GM19463 (cell line): ENCODE data around the gene UROC1.

Experiments
- ATAC-seq: cut with Tn5 transposase; IDR thresholded peaks from one replicate; pipeline ENCODE4 v1.9.1; 2021; ENCODE audit warnings: mild to moderate bottlenecking, moderate library complexity; ENCODE audit not compliant: unreplicated experiment

UROC1 gene

DNA sequence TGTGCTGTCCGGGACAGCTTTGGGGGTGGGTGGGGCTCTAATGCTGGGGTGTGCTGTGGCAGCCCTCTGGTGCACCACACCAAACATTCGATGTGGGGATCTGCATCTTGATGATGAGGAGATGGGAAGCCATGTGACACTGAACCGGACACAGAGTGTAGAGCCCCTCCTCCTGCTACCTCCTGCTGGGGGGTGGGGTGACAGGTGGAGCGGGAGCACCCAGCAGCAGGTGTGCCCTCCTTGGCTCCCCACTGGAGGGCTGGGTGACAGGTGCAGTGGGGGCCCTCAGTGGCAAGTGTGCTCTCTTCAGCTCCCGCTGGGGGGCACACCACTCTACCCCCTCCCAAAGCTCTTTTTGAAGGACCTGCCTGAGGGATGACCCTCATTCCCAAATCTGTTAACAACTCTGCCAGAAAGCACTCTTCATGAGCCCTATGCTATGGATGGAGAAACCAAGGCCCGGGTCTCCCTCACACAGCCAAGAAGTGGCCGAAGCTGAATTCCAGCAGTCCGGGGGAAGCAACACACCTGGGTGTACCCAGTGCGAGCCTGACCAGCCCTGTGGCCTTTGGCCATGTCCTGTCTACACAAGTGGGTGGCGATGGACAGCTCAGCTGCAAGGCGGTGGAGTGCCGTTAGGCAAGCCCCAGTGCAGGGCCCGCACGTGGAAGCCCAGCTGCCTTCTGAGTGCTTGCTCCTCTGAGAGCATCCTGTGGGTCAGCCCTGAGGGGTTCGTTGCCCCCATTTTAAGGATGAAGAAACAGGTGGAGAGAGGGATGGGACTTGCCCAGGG is 609 bp upstream of the UROC1 start:
- ATAC-seq, result no peak

- ATAC-seq, result no peak
These were observed 660 bp downstream of the UROC1 start for GRCh38 chr3:126516936-126517290.

GRCh38 chr3:126516152-126516935 is 1.2 kb downstream of the UROC1 start:
- no peak for ATAC-seq

- ATAC-seq, result no peak
These were observed 2.4 kb downstream of the UROC1 start for GRCh38 chr3:126515066-126515706.

DNA sequence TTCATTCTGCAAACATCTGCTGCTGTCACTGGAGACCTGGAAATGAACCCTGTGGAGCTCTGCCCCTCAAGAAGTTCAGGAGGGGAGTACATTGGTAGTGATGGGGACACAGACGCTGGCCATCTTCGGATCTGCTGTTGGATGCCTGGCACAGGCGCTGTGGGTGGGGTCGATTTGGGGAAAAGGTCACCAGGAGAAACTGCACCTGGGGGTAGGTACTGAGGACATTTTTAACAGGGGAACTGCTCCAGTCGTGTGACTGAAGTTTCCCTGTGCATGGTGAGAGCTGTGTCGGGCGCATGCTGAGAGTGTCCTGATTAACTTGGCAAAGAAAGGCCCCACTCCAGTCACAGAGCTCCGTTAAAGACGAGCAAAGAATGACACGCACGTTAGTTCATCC is 3.4 kb downstream of the UROC1 start:
- ATAC-seq, result no peak

GRCh38 chr3:126512916-126513650 is 4.5 kb downstream of the UROC1 start:
- no peak for ATAC-seq

GRCh38 chr3:126512026-126512425 is 5.5 kb downstream of the UROC1 start:
- no peak for ATAC-seq

DNA sequence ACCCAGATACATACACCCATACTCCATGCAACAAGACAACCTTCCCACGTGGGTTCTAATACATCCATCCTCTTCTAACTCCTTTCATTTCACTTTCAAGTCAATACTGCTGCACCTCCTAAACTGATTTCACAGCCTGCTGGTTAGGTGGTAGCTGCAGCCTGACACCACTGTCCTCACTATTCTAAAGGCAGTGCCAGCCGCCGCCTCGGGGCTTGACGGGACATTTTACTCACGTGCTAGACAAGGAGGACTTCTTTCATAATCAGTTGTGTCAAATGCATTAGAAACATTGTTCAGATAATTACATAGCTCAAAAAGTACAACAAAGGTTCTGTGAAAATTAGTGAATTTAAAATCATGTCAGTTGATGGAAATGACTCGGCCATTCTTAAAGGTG is 6.3 kb downstream of the UROC1 start:
- ATAC-seq, result no peak

GRCh38 chr3:126510308-126510910 is 7.2 kb downstream of the UROC1 start:
- no peak for ATAC-seq

DNA sequence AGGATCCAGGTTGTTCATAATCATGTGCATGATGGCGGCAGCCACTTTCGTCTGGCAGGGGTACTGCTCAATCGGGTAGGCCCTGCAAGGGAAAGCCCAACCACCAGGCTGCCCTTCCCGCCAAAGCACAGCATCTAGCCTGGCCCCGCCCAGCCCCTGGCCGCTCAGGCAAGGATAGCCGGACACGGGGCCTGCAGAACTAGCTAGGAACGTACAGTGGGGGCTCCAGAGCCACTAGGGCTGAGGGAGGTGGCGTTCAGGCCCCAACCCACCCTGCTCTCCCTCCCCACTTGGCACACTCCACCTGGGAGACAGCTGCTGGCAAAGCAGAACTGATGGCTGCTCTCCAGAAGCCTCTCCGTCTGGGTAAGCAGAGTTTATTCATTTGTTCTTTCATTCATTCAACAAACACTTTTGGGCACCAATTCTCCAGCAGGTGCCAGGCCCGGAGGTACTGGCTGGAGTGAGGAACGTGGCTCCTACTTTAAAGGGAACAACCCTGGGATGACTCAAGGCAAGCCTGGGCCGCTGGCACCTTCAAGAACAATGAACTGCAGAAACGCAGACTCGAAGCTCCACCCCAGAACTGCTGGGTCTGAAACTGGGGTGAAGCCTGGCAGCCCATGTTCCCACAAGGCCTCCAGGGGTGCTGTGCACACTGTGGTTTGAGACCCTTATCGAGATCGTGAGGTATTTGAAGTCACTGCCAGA is 7.8 kb downstream of the UROC1 start:
- ATAC-seq, result no peak

- no peak for ATAC-seq
These were observed 9.0 kb downstream of the UROC1 start for GRCh38 chr3:126508564-126508964.

GRCh38 chr3:126507886-126508285 is 9.7 kb downstream of the UROC1 start:
- ATAC-seq, result no peak

DNA sequence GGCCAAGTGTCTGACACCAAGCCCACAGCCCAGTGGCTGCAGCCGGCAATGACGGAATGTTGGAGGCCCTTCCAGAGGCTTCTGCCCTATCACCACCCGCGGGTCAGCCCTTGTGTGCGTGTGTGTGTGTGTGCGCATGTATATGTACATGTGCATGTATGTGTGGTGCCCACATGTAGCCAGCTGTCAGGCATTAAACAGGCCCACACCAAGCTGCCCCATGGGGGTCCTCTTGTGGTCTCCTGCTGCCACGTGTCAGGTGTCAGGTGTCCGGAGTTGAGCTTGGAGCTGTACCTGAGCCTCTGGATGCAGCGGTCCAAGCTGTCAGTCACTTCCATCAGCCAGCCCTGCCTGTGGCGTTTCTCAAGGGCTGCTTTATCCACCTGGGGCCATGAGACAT is 13.9 kb downstream of the UROC1 start:
- ATAC-seq, result no peak

- ATAC-seq, result no peak
These were observed 14.9 kb downstream of the UROC1 start for GRCh38 chr3:126502656-126503055.

DNA sequence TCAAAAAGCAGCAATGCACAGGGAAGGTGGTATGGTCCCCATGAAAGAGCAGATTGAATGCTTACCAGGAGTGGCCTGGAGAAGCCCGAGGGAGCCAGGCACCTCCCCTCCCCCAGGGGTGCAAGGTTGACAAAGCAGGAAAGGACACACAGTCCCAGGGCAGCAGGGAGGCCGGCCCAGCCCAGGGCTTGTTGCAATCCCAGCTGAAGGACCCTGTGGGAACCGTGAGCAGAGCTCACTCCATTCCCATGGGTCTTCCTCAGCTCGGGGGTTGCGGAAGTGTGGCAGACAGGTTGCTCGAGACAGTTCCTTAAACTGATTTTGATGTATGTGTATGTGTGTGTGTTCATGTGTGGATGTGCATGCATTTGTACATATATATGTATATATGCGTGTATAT is 15.8 kb downstream of the UROC1 start:
- no peak for ATAC-seq

DNA sequence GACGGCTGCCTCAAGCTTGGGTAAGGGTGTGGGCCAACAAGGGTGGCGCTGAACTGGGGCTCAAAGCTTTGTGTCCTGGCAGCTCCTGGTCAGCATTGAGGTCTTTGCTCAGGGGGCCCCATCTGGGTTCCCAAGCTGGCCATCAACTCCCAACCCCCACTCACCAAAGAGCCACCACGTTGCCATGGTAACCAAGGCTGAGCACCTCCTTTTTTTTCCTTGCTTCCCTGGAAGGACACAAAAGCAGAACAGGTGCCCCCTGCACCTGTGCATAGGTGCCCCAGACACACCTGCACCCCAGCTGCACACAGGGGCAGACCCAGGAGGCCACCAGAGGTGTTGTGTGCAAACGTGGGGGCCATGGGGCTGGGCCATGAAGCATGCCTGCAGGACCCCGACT is 16.5 kb downstream of the UROC1 start:
- ATAC-seq, result no peak

- ATAC-seq, result no peak
These were observed 17.6 kb downstream of the UROC1 start for GRCh38 chr3:126500016-126500415.

GRCh38 chr3:126499401-126499800 is 18.2 kb downstream of the UROC1 start:
- no peak for ATAC-seq

- no peak for ATAC-seq
These were observed 18.6 kb downstream of the UROC1 start for GRCh38 chr3:126498929-126499328.

- ATAC-seq, result no peak
These were observed 19.1 kb downstream of the UROC1 start for GRCh38 chr3:126498461-126498860.
